Measurements from ENCODE around the gene ZNF57. TPM values are rescaled to one million over a fixed set of nuclear protein-coding genes. Genes with fewer than 3 reads are reported as not detected.
A peak's percentile ranks its signal among the peaks of the same experiment; 100 is the strongest.
"Not testable (repeated sequence)": the region's sequence is repeated elsewhere in the genome, so short reads cannot be mapped to it uniquely, and the experiment has no call there.

Gene ZNF57
- total RNA-seq, 4 donors from 2014 or later, result 1.2 to 22.1 (median 14.1) TPM

DNA sequence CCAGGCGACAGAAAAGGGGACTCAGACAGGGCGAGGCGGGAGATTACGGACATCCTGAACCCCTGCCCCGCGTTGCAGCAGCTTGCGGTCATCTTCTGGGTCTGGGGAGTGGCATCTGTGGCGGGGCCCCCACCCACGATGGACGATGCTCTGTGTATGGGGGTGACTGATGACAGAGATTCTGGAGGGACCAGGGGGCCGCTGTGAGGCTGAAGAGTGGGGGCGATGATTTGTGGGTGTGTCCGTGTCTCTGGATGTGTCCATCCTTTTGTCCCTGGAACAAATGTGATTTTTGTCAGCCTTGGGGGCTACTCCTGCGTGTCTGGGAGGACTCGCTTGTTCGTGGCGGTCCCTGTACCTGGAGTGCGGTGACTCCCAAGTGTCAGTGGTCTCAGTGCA, 26.3 kb downstream of the ZNF57 start:
- TF ChIP-seq POLR2A (IDR thresholded peaks at IDR 0.05), result no peak
- TF ChIP-seq, protein P1, sequence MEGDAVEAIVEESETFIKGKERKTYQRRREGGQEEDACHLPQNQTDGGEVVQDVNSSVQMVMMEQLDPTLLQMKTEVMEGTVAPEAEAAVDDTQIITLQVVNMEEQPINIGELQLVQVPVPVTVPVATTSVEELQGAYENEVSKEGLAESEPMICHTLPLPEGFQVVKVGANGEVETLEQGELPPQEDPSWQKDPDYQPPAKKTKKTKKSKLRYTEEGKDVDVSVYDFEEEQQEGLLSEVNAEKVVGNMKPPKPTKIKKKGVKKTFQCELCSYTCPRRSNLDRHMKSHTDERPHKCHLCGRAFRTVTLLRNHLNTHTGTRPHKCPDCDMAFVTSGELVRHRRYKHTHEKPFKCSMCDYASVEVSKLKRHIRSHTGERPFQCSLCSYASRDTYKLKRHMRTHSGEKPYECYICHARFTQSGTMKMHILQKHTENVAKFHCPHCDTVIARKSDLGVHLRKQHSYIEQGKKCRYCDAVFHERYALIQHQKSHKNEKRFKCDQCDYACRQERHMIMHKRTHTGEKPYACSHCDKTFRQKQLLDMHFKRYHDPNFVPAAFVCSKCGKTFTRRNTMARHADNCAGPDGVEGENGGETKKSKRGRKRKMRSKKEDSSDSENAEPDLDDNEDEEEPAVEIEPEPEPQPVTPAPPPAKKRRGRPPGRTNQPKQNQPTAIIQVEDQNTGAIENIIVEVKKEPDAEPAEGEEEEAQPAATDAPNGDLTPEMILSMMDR (IDR thresholded peaks at IDR 0.05), result no peak
- TF ChIP-seq EP300 (IDR thresholded peaks at IDR 0.05; ENCODE audit: low read depth), result no peak
- TF ChIP-seq POLR2AphosphoS5 (IDR thresholded peaks at IDR 0.05), result no peak
- in situ Hi-C loops (cut with MboI; ENCODE audit: low pct_ligation_motif_present in 1 of 4, low pct_unique_long_range_greater_than_20kb in 1 of 4, low sequenced_read_pairs in 3 of 4), result no loop called here
- peaks cover 0 to 2% (median 0%) of the 10 kb centered on the region in 4 donors for H3K36me3 ChIP-seq
- WGBS, 2 donors (ENCODE audit: low coverage in 1 of 2), result 95 to 96% methylated on average over 4 to 18 of the region's 18 CpGs
- H3K4me3 ChIP-seq, result no peak overlapping the region
- no peaks in the 10 kb centered on the region for H3K27me3 ChIP-seq
- intact Hi-C loops (cut with DNase I; ENCODE audit: low total_unique reads), result no loop called here
- H3K9me3 ChIP-seq, result peaks cover under 1 to 2% of the 10 kb centered on the region in 2 donors
- no peak overlapping the region for H3K27ac ChIP-seq
- H3K4me1 ChIP-seq, result peaks cover 0 to 14% (median 10%) of the 10 kb centered on the region in 4 donors
- no peak for DNase-seq

DNA sequence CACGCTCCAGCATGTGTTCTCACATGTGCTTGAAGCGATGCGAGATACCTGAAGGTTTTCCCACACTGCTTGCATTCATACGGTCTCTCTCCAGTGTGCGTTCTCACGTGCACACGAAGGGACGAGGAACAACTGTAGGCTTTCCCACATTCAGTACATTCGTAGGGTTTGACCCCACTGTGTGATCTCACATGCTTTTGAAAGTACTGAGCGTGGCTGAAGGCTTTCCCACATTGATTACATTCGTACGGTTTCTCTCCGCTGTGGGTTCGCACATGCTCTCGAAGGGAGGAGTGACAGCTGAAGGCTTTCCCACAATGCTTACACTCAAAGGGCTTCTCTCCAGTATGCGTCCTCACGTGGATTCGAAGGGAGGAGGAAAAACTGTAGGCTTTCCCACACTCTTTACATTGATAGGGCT, 32.8 kb downstream of the ZNF57 start:
- Histone ChIP-seq H3K4me3 (no peak overlapping the region), H3K27ac (no peak overlapping the region), H3K27me3 (no peaks in the 10 kb centered on the region), H3K36me3 (peaks cover 2 to 46% (median 21%) of the 10 kb centered on the region in 4 donors), H3K4me1 (no peaks in the 10 kb centered on the region), H3K9me3 (peaks cover 22 to 29% of the 10 kb centered on the region in 2 donors)
- 96% methylated on average over 5 to 18 of the region's 18 CpGs for WGBS, 2 donors (ENCODE audit: low coverage in 1 of 2)
- in situ Hi-C loops (cut with MboI; ENCODE audit: low pct_ligation_motif_present in 1 of 4, low pct_unique_long_range_greater_than_20kb in 1 of 4, low sequenced_read_pairs in 3 of 4) (no loop called here), intact Hi-C loops (cut with DNase I; ENCODE audit: low total_unique reads) (no loop called here)
- TF ChIP-seq POLR2AphosphoS5 (IDR thresholded peaks at IDR 0.05) (no peak), POLR2A (IDR thresholded peaks at IDR 0.05) (no peak), EP300 (IDR thresholded peaks at IDR 0.05; ENCODE audit: low read depth) (no peak)
- TF ChIP-seq, protein P1 (IDR thresholded peaks at IDR 0.05), result no peak
- no peak for DNase-seq

DNA sequence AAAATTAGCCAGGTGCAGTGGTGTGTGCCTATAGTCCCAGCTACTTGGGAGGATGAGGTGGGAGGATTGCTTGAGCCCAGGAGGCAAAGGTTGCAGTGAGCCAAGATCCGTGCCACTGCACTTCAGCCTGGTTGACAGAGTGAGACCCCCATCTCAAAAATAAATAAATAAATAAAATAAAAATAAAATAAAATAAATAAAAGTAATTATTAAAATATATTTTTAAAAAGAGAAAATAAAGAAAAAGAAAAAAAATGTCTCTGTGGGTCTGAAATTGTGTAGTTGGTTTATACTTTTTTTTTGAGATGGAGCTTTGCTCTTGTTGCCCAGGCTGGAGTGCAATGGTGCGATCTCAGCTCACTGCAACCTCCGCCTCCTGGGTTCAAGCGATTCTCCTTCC, 35.1 kb downstream of the ZNF57 start:
- peaks cover 22 to 29% of the 10 kb centered on the region in 2 donors for H3K9me3 ChIP-seq
- H3K36me3 ChIP-seq, result peaks cover 2 to 46% (median 21%) of the 10 kb centered on the region in 4 donors
- H3K27ac ChIP-seq; DNase-seq; intact Hi-C loops (cut with DNase I; ENCODE audit: low total_unique reads); H3K4me3 ChIP-seq; H3K4me1 ChIP-seq; H3K27me3 ChIP-seq; in situ Hi-C loops (cut with MboI; ENCODE audit: low pct_ligation_motif_present in 1 of 4, low pct_unique_long_range_greater_than_20kb in 1 of 4, low sequenced_read_pairs in 3 of 4): not testable (repeated sequence)
- WGBS, 2 donors (ENCODE audit: low coverage in 1 of 2), result 94 to 100% methylated on average over 4 of the region's 4 CpGs

DNA sequence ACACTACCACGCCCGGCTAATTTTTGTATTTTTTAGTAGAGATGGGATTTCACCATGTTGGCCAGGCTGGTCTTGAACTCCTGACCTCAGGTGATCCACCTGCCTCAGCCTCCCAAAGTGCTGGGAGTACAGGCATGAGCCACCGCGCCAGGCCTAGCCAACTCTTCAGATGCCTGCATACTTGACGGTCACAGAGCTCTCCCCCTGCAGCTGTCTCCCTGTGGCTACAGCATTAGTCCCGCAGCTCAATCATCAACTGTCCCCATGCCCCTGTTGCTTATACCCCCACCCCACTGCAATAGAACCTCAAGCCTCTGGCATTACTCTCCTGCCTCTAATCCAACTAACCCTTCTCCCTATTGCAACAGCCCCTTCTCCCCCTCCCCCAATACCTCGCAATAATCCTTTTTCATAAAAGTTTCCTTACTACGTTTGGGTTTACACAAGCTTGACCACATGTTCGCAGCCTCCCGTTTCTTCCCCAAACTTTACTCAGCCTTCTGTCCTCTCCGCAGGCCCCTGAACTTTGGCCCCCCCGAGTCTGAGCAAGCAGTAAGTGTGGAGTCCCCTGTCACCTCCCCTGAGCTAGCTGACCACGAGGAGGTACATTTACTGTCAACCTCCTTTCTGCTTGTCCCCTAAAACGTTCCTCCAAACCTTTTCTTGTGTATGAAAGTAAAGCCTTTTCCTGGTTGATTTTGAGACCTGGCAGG, 42.4 kb downstream of the ZNF57 start:
- H3K9me3 ChIP-seq, result no peaks in the 10 kb centered on the region
- 66 to 90% methylated on average over 2 to 14 of the region's 14 CpGs for WGBS, 2 donors (ENCODE audit: low coverage in 1 of 2)
- H3K4me3 ChIP-seq, result no peak overlapping the region
- H3K4me1 ChIP-seq, result peaks cover 0 to 14% (median 12%) of the 10 kb centered on the region in 4 donors
- in situ Hi-C loops (cut with MboI; ENCODE audit: low pct_ligation_motif_present in 1 of 4, low pct_unique_long_range_greater_than_20kb in 1 of 4, low sequenced_read_pairs in 3 of 4) (no loop called here), intact Hi-C loops (cut with DNase I; ENCODE audit: low total_unique reads) (no loop called here)
- DNase-seq, result no peak
- no peak for TF ChIP-seq POLR2AphosphoS5 (IDR thresholded peaks at IDR 0.05)
- TF ChIP-seq EP300 (IDR thresholded peaks at IDR 0.05; ENCODE audit: low read depth), result no peak
- no peak for TF ChIP-seq POLR2A (IDR thresholded peaks at IDR 0.05)
- no peaks in the 10 kb centered on the region for H3K36me3 ChIP-seq
- no peaks in the 10 kb centered on the region for H3K27me3 ChIP-seq
- no peak overlapping the region for H3K27ac ChIP-seq

DNA sequence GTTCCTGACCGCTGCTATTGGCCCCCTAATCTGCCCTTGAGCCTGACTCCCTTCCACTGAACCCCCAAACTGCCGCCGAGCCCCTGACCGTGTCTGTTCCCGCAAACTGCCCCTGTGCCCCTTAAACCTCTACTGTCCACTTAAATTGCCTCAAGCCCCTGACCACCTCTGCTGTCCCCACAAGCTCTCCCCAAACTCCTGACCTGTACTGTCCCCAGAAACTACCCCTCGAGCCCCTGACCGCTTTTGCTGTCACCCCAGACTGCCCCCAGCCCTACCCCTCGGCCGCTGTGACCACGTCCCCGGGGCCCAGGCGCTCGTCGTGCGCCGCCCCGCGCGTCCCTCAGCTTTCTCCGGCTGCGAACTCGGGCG, 43.7 kb downstream of the ZNF57 start:
- no peak for TF ChIP-seq POLR2AphosphoS5 (IDR thresholded peaks at IDR 0.05)
- TF ChIP-seq POLR2A (IDR thresholded peaks at IDR 0.05), result no peak
- TF ChIP-seq, protein P1 (IDR thresholded peaks at IDR 0.05), result no peak
- TF ChIP-seq EP300 (IDR thresholded peaks at IDR 0.05; ENCODE audit: low read depth), result no peak
- Histone ChIP-seq H3K27me3 (no peaks in the 10 kb centered on the region), H3K36me3 (no peaks in the 10 kb centered on the region), H3K4me1 (peaks cover under 1 to 20% (median 18%) of the 10 kb centered on the region in 4 donors), H3K4me3 (peak overlapping the region; percentile 80 to 94 (median 88)), H3K27ac (peak overlapping the region; percentile 92 to 95 (median 94)), H3K9me3 (no peaks in the 10 kb centered on the region)
- DNase-seq, result no peak
- intact Hi-C loops (cut with DNase I; ENCODE audit: low total_unique reads) (no loop called here), in situ Hi-C loops (cut with MboI; ENCODE audit: low pct_ligation_motif_present in 1 of 4, low pct_unique_long_range_greater_than_20kb in 1 of 4, low sequenced_read_pairs in 3 of 4) (no loop called here)
- WGBS, 2 donors (ENCODE audit: low coverage in 1 of 2), result 0 to 2% methylated on average over 1 to 21 of the region's 23 CpGs
